Liver (tissue), 9 donors: ENCODE results near the gene GNA14. TPM values are rescaled to one million over a fixed set of nuclear protein-coding genes. Genes with fewer than 3 reads are reported as not detected.
A peak's percentile ranks its signal among the peaks of the same experiment; 100 is the strongest.

ENCODE experiments used
- DNase-seq: peaks from one replicate; pipeline ENCODE4 v3.0.0-alpha.2; 2017; ENCODE audit warnings: low spot score
- H3K27ac ChIP-seq, 2 donors: one replicate each; pipeline ENCODE4 v1.7.0; 2013; ENCODE audit warnings: inconsistent platforms in 2 of 2, low read length in 2 of 2, control low read depth in 1 of 2, low read depth in 1 of 2, mild to moderate bottlenecking in 1 of 2
- H3K27me3 ChIP-seq, 4 donors: one replicate each; pipeline versions ENCODE4 v1.6.1 to v1.7.0; 2013; ENCODE audit warnings: low read length in 3 of 4, inconsistent platforms in 1 of 4, mild to moderate bottlenecking in 1 of 4, moderate library complexity in 1 of 4; ENCODE audit not compliant: control insufficient read depth in 4 of 4, insufficient read depth in 4 of 4
- H3K36me3 ChIP-seq, 4 donors: one replicate each; pipeline versions ENCODE4 v1.6.1 to v1.7.0; 2013; ENCODE audit warnings: low read length in 3 of 4, mild to moderate bottlenecking in 3 of 4, low read depth in 1 of 4, moderate library complexity in 1 of 4; ENCODE audit not compliant: control insufficient read depth in 4 of 4, insufficient read depth in 3 of 4
- H3K4me1 ChIP-seq, 4 donors: one replicate each; pipeline versions ENCODE4 v1.6.1 to v1.7.0; 2013; ENCODE audit warnings: low read length in 3 of 4, mild to moderate bottlenecking in 3 of 4, moderate library complexity in 1 of 4; ENCODE audit not compliant: control insufficient read depth in 4 of 4, insufficient read depth in 4 of 4
- H3K4me3 ChIP-seq, 3 donors: one replicate each; pipeline versions ENCODE4 v1.6.1 to v1.7.0; 2013; ENCODE audit warnings: low read length in 3 of 3, control low read depth in 1 of 3, low read depth in 1 of 3, mild to moderate bottlenecking in 1 of 3
- H3K9ac ChIP-seq, 2 donors: one replicate each; pipeline ENCODE4 v1.7.0; 2013; ENCODE audit warnings: low read length in 2 of 2, mild to moderate bottlenecking in 2 of 2, moderate library complexity in 2 of 2, control low read depth in 1 of 2, low read depth in 1 of 2
- H3K9me3 ChIP-seq, 4 donors: one replicate each; pipeline versions ENCODE4 v1.6.1 to v1.7.0; 2013; ENCODE audit warnings: low read length in 3 of 4; ENCODE audit not compliant: control insufficient read depth in 4 of 4
- ATF3 ChIP-seq: IDR thresholded peaks from 2 replicates; pipeline ENCODE4 v1.6.1; 2016; ENCODE audit warnings: antibody characterized with exemption
- EGR1 ChIP-seq, 2 donors: IDR thresholded peaks; 2 replicates each; pipeline ENCODE4 v1.6.1; 2016 to 2018; ENCODE audit warnings: antibody characterized with exemption in 2 of 2, low read depth in 2 of 2
- FOXA1 ChIP-seq: IDR thresholded peaks from 2 replicates; pipeline ENCODE4 v1.6.1; 2016; ENCODE audit warnings: antibody characterized with exemption
- FOXA2 ChIP-seq: IDR thresholded peaks from 2 replicates; pipeline ENCODE4 v1.6.1; 2016; ENCODE audit warnings: antibody characterized with exemption
- GABPA ChIP-seq, 2 donors: IDR thresholded peaks in 1 of 2; conservative IDR thresholded peaks in 1 of 2; 2 replicates each; pipeline ENCODE4 v1.6.1; 2016; ENCODE audit warnings: antibody characterized with exemption in 2 of 2, mild to moderate bottlenecking in 1 of 2, moderate library complexity in 1 of 2
- HNF4A ChIP-seq, 2 donors: conservative IDR thresholded peaks; 2 replicates each; pipeline ENCODE4 v1.6.1; 2016; ENCODE audit warnings: antibody characterized with exemption in 2 of 2, mild to moderate bottlenecking in 2 of 2
- HNF4G ChIP-seq: IDR thresholded peaks from 2 replicates; pipeline ENCODE4 v1.6.1; 2016; ENCODE audit warnings: antibody characterized with exemption
- JUND ChIP-seq, 2 donors: IDR thresholded peaks; 2 replicates each; pipeline ENCODE4 v1.6.1; 2016; ENCODE audit warnings: antibody characterized with exemption in 2 of 2
- MAX ChIP-seq: IDR thresholded peaks from 2 replicates; pipeline ENCODE4 v1.6.1; 2016; ENCODE audit warnings: antibody characterized with exemption
- NR2F2 ChIP-seq: IDR thresholded peaks from 2 replicates; pipeline ENCODE4 v1.6.1; 2016; ENCODE audit warnings: antibody characterized with exemption
- RAD21 ChIP-seq, 2 donors: IDR thresholded peaks; 2 replicates each; pipeline ENCODE4 v1.6.1; 2016; ENCODE audit warnings: antibody characterized with exemption in 2 of 2, mild to moderate bottlenecking in 2 of 2
- REST ChIP-seq: IDR thresholded peaks from 2 replicates; pipeline ENCODE4 v1.6.1; 2016; ENCODE audit warnings: antibody characterized with exemption, mild to moderate bottlenecking
- RXRA ChIP-seq, 2 donors: IDR thresholded peaks; 2 replicates each; pipeline ENCODE4 v1.6.1; 2017 to 2018; ENCODE audit warnings: antibody characterized with exemption in 2 of 2, mild to moderate bottlenecking in 1 of 2
- SP1 ChIP-seq: IDR thresholded peaks from 2 replicates; pipeline ENCODE4 v1.6.1; 2018; ENCODE audit warnings: antibody characterized with exemption, mild to moderate bottlenecking
- TAF1 ChIP-seq: conservative IDR thresholded peaks from 2 replicates; pipeline ENCODE4 v1.6.1; 2016; ENCODE audit warnings: antibody characterized with exemption, mild to moderate bottlenecking
- YY1 ChIP-seq: IDR thresholded peaks from 2 replicates; pipeline ENCODE4 v1.6.1; 2016; ENCODE audit warnings: antibody characterized with exemption, mild to moderate bottlenecking
- ZBTB33 ChIP-seq: IDR thresholded peaks from 2 replicates; pipeline ENCODE4 v1.6.1; 2016; ENCODE audit warnings: antibody characterized with exemption
- WGBS: extraction: QIAGEN DNeasy Blood & Tissue Kit; methylation state at CpG from one replicate; pipeline ENCODE4 v1.1.7; 2013; 5-methylcytosine and 5-hydroxymethylcytosine counted together
- polyA plus RNA-seq, 2 donors: library from polyadenylated mRNA; stranded (reverse) in 1 of 2; unstranded in 1 of 2; fragments of 200-250 nt in 1 of 2; fragments of >200 nt in 1 of 2; fragmentation: Nextera tagmentation in 1 of 2; extraction: Ambion mirVana in 1 of 2; gene quantifications; one replicate each; pipeline versions ENCODE4 v1.2.1 to v1.2.3, GENCODE V29; 2013 to 2015
- total RNA-seq, 2 donors: library from RNA; depleted of rRNA; stranded (reverse); fragments of >200 nt; gene quantifications; one replicate each; pipeline ENCODE4 v1.2.3, GENCODE V29; 2014
- TF ChIP-seq, protein P1 (sequence below): fragments of 150-350 bp; IDR thresholded peaks from 2 replicates; pipeline ENCODE4 v1.5.1; 2017; ENCODE audit warnings: improper control_type of control experiment, low read depth, low read length; ENCODE audit not compliant: missing input control
- donor health status: healthy.
- donor health status: healthy.
- donor health status: healthy.
- donor health status: healthy.
- donor health status: healthy.

Gene GNA14
- total and polyA plus RNA-seq, 4 donors, result 1.1 to 5.4 (median 2.9) TPM

DNA sequence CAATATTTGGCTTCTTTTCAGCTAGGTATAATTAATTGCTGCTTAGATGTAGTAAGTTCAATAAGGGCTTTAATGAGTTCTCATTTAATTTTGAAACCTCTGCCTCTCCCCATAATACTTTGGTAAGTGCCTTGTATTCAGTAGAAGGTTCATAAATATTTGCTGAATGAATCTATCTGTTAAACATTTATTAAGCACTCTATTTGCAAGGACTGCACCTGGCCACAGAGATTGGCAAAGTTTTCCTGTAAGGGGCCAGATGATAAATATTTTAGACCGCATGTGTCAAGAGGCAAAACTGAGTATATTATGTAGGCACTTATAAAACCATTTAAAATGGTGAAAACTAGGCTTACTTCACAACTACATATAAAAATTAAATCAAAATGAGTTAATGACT, 19.0 kb upstream of the GNA14 start (continued):
- TF ChIP-seq, protein P1, sequence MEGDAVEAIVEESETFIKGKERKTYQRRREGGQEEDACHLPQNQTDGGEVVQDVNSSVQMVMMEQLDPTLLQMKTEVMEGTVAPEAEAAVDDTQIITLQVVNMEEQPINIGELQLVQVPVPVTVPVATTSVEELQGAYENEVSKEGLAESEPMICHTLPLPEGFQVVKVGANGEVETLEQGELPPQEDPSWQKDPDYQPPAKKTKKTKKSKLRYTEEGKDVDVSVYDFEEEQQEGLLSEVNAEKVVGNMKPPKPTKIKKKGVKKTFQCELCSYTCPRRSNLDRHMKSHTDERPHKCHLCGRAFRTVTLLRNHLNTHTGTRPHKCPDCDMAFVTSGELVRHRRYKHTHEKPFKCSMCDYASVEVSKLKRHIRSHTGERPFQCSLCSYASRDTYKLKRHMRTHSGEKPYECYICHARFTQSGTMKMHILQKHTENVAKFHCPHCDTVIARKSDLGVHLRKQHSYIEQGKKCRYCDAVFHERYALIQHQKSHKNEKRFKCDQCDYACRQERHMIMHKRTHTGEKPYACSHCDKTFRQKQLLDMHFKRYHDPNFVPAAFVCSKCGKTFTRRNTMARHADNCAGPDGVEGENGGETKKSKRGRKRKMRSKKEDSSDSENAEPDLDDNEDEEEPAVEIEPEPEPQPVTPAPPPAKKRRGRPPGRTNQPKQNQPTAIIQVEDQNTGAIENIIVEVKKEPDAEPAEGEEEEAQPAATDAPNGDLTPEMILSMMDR, result no peak
- TF ChIP-seq NR2F2, result no peak
- TF ChIP-seq HNF4G, result no peak
- peak; percentile 27 to 47 for TF ChIP-seq HNF4A (conservative IDR thresholded peaks at IDR 0.05)
- peak; percentile 21 for TF ChIP-seq MAX
- TF ChIP-seq ATF3, result no peak
- no peak for TF ChIP-seq JUND (IDR thresholded peaks at IDR 0.05)
- no peak for TF ChIP-seq EGR1 (IDR thresholded peaks at IDR 0.05; ENCODE audit: low read depth in 2 of 2)
- TF ChIP-seq SP1, result no peak

DNA sequence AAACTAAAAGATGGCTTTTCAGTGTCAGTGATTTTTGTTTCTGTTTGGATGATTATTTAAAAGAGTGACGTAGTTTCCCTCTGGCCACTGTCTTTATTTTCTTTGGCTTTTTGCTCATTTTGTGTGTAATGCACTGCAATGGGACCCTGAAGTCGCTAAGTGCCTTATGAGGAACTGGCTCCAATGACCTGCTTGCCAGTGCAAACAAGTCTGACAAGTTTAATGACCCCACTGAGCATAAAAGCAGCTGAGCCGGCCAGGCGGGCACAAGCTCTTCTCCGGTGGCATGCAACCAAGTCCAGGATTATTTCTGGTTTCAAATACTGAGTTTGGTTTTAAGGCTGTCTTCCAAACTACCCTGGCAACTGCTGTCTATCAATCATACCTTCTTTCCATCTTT, 15.6 kb upstream of the GNA14 start:
- Histone ChIP-seq H3K4me1 (peaks cover 0 to 32% (median 28%) of the 10 kb centered on the region in 4 donors), H3K9ac (no peak overlapping the region), H3K27me3 (no peaks in the 10 kb centered on the region), H3K36me3 (no peaks in the 10 kb centered on the region), H3K27ac (no peak overlapping the region), H3K4me3 (no peak overlapping the region), H3K9me3 (no peaks in the 10 kb centered on the region)
- TF ChIP-seq NR2F2 (peak; percentile 43), ATF3 (peak; percentile 22), ZBTB33 (peak; percentile 28), EGR1 (IDR thresholded peaks at IDR 0.05; ENCODE audit: low read depth in 2 of 2) (no peak), HNF4A (conservative IDR thresholded peaks at IDR 0.05) (peak; percentile 71 to 73), SP1 (peak; percentile 47), HNF4G (no peak), GABPA (IDR thresholded peaks at IDR 0.05 in 1 of 2, conservative IDR thresholded peaks at IDR 0.05 in 1 of 2) (no peak), TAF1 (no peak), JUND (IDR thresholded peaks at IDR 0.05) (peak; percentile 52 to 79), YY1 (peak; percentile 63), FOXA1 (peak; percentile 39), FOXA2 (peak; percentile 42), RAD21 (IDR thresholded peaks at IDR 0.05) (peak; percentile 34 to 43), REST (peak; percentile 61), RXRA (IDR thresholded peaks at IDR 0.05) (peak; percentile 93 to 94), MAX (peak; percentile 50)
- TF ChIP-seq, protein P1, result no peak
- DNase-seq, result no peak
- WGBS, result 17% methylated on average over 5 of the region's 5 CpGs
